CD1c-positive myeloid dendritic cell (primary cell): Measurements from ENCODE around the gene EPB41.
A peak's percentile ranks its signal among the peaks of the same experiment; 100 is the strongest.
"Not testable (repeated sequence)": the region's sequence is repeated elsewhere in the genome, so short reads cannot be mapped to it uniquely, and the experiment has no call there.

ENCODE experiments used
- DNase-seq: peaks from one replicate; pipeline ENCODE4 v3.0.0-alpha.2; 2016; ENCODE audit errors: extremely low spot score

EPB41 gene

GRCh38 chr1:28927266-28927647 is 12.9 kb downstream of the EPB41 start:
- peak; percentile 43 for DNase-seq

GRCh38 chr1:28927648-28928313 is 13.4 kb downstream of the EPB41 start:
- DNase-seq, result peak; percentile 26

- DNase-seq, result no peak
Measured at GRCh38 chr1:28928314-28928941, 14.1 kb downstream of the EPB41 start.

GRCh38 chr1:28933277-28933676 is 18.9 kb downstream of the EPB41 start:
- DNase-seq, result no peak

GRCh38 chr1:28933918-28934317 is 19.5 kb downstream of the EPB41 start:
- no peak for DNase-seq

GRCh38 chr1:28934676-28935075 is 20.3 kb downstream of the EPB41 start:
- no peak for DNase-seq

- no peak for DNase-seq
Measured at GRCh38 chr1:28935293-28935692, 20.9 kb downstream of the EPB41 start.

GRCh38 chr1:28936094-28936493 is 21.7 kb downstream of the EPB41 start:
- DNase-seq, result no peak

- DNase-seq, result no peak
Measured at GRCh38 chr1:28936528-28936927, 22.2 kb downstream of the EPB41 start.

GRCh38 chr1:28943581-28943980 is 29.2 kb downstream of the EPB41 start:
- DNase-seq, result peak; percentile 41

GRCh38 chr1:28950006-28950405 is 35.6 kb downstream of the EPB41 start:
- DNase-seq, result no peak

GRCh38 chr1:28950449-28950848 is 36.1 kb downstream of the EPB41 start:
- no peak for DNase-seq

- DNase-seq, result no peak
Measured at GRCh38 chr1:28954126-28954726, 39.9 kb downstream of the EPB41 start.

GRCh38 chr1:28956038-28956464 is 41.7 kb downstream of the EPB41 start:
- no peak for DNase-seq

GRCh38 chr1:28962114-28962831 is 47.9 kb downstream of the EPB41 start:
- DNase-seq, result not testable (repeated sequence)

GRCh38 chr1:28965271-28965870 is 51.0 kb downstream of the EPB41 start:
- DNase-seq, result no peak

- no peak for DNase-seq
Measured at GRCh38 chr1:28966617-28967016, 52.2 kb downstream of the EPB41 start.

GRCh38 chr1:28971980-28972771 is 57.8 kb downstream of the EPB41 start:
- no peak for DNase-seq

GRCh38 chr1:28973596-28974421 is 59.4 kb downstream of the EPB41 start:
- DNase-seq, result no peak

- DNase-seq, result no peak
Measured at GRCh38 chr1:28974432-28974831, 60.1 kb downstream of the EPB41 start.
